HG02642 (cell line): ENCODE results near the gene DCUN1D3.

Source experiments
- ATAC-seq: cut with Tn5 transposase; IDR thresholded peaks from one replicate; pipeline ENCODE4 v1.9.1; 2021; ENCODE audit warnings: mild to moderate bottlenecking; ENCODE audit not compliant: unreplicated experiment, poor library complexity

DCUN1D3 gene

GRCh38 chr16:20920799-20921198, 20.6 kb upstream of the DCUN1D3 start:
- no peak for ATAC-seq

GRCh38 chr16:20920091-20920490, 19.9 kb upstream of the DCUN1D3 start:
- no peak for ATAC-seq

GRCh38 chr16:20918486-20919239, 18.5 kb upstream of the DCUN1D3 start:
- ATAC-seq = no peak

GRCh38 chr16:20916942-20917341, 16.8 kb upstream of the DCUN1D3 start:
- ATAC-seq = no peak

GRCh38 chr16:20916289-20916688, 16.1 kb upstream of the DCUN1D3 start:
- no peak for ATAC-seq

GRCh38 chr16:20911361-20911760, 11.2 kb upstream of the DCUN1D3 start:
- ATAC-seq = no peak

GRCh38 chr16:20910781-20911321, 10.7 kb upstream of the DCUN1D3 start:
- no peak for ATAC-seq

GRCh38 chr16:20906341-20907255, 6.4 kb upstream of the DCUN1D3 start:
- no peak for ATAC-seq

GRCh38 chr16:20905576-20905975, 5.4 kb upstream of the DCUN1D3 start:
- ATAC-seq = no peak

GRCh38 chr16:20904507-20905081, 4.4 kb upstream of the DCUN1D3 start:
- ATAC-seq = no peak

- ATAC-seq = no peak
Observed at GRCh38 chr16:20903899-20904506, 3.8 kb upstream of the DCUN1D3 start.

- no peak for ATAC-seq
Observed at GRCh38 chr16:20903116-20903898, 3.1 kb upstream of the DCUN1D3 start.

GRCh38 chr16:20902426-20902825, 2.3 kb upstream of the DCUN1D3 start:
- no peak for ATAC-seq

GRCh38 chr16:20901436-20902112, 1.4 kb upstream of the DCUN1D3 start:
- ATAC-seq = no peak

GRCh38 chr16:20901068-20901435, 894 bp upstream of the DCUN1D3 start:
- ATAC-seq = no peak

GRCh38 chr16:20899477-20900298, 470 bp downstream of the DCUN1D3 start:
- no peak for ATAC-seq

GRCh38 chr16:20899071-20899470, 1.1 kb downstream of the DCUN1D3 start:
- no peak for ATAC-seq

GRCh38 chr16:20897922-20898321, 2.2 kb downstream of the DCUN1D3 start:
- no peak for ATAC-seq
